ENCODE data around the gene MDFIC. TPM values are rescaled to one million over a fixed set of nuclear protein-coding genes. Genes with fewer than 3 reads are reported as not detected.

The MDFIC gene
- total RNA-seq, 8 experiments from 2014 or later, result 1.6 to 54.2 (median 9.5) TPM

DNA sequence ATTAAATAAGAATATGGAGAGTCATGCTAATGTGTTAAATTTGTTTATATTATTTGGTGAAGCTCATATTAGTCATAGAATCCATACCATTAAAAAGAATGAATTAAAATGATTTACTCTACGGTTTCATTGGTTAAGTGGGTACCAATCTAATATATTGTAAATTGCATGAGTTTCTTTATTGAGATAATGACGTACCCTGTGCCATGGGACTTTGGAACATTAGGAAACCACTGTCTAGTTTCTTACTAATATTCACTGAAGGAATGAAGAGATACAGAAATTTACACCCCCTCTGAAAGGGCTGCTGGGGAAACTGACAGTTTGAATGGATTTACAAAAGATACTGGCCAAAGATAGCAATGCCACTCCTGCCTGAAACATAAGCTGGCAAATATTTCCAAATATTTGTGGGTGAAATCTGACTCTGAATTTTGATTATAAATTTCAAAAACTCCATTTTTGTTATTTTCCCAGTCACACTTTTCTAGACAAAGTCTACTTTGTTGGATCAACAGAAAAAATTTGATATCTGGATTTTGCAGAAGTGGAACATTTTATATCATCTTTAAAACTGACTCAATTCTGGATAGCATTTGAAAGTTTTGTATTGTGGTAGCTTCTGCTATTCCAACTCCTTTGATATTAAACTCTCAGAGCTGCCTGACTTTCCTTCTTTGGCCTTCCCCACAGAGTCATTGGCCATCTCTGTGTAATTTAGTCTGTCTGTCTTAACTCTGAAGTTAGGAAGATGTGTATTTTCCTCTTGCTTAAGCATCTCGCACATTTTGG, 22.3 kb downstream of the MDFIC start:
- in situ Hi-C loops (cut with MboI; ENCODE audit: low pct_unique_long_range_greater_than_20kb in 2 of 9, low sequenced_read_pairs in 9 of 9, unreplicated experiment in 9 of 9), result no loop called here
- Histone ChIP-seq H3K27ac (no peak overlapping the region), H3K4me3 (peak overlapping the region in 3 of 5 donors; percentile 15 to 31 (median 18)), H3K4me1 (replicated peaks in 1 of 2) (peaks cover 3 to 7% of the 10 kb centered on the region in 2 donors)
- 3 to 100% (median 57%) methylated on average over 1 to 3 of the region's 3 CpGs; no CpG with 5 or more reads in 1 of the 10 experiments for WGBS, 10 experiments
- ATAC-seq (replicated peaks in 6 of 8), result peak in 3 of 8 experiments; percentile 33 to 41 (median 39)

DNA sequence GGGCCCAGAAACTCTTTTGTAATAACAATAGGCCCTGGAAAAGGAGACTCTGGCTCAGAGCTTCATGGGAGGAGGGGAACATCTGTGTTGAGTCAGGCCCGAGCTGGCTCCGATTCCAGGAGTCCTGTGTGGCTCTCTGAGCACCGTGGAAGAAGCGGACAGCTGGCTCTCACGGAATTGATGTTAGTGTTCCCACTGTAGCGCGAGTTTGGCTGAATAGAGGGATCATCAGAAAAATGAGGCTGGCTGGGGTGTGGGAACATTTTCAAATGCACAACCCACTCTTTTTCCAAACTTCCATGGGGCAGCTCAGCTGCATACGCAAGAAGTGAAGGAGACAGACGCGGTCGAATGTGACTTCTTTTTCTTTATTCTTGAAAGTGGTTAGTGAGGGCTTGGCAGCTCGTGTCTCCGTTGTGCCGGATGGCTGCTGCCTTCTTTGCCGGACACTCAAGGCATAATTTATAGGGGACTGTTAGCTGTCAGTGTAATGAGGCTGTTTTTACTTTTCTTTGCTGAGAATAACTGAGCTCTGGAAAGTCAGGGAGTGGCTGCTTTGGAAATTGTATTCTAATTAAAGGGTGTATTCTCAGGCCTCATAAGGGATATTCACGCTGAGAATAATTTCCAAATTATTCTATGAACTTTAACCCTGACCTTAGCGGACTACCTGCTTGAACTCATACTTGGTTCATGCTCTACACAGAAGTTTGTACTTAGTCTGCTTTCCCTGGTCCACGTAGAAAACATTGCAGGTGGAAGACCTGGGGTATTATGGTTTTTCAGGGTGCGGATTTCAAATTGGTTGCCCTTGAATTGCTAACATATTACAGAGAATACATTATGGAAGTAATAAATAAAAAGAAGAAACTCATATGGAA, 23.1 kb downstream of the MDFIC start:
- 0 to 100% (median 6%) methylated on average over 3 to 15 of the region's 19 CpGs; no CpG with 5 or more reads in 1 of the 10 experiments for WGBS, 10 experiments
- peak overlapping the region; percentile 11 to 31 (median 18) for H3K4me3 ChIP-seq
- H3K4me1 ChIP-seq (replicated peaks in 1 of 2), result peaks cover 3 to 7% of the 10 kb centered on the region in 2 donors
- in situ Hi-C loops (cut with MboI; ENCODE audit: low pct_unique_long_range_greater_than_20kb in 2 of 9, low sequenced_read_pairs in 9 of 9, unreplicated experiment in 9 of 9), result no loop called here
- H3K27ac ChIP-seq, result no peak overlapping the region
- peak; percentile 88 to 99 (median 95) for ATAC-seq (replicated peaks in 6 of 8)

- in situ Hi-C loops (cut with MboI; ENCODE audit: low pct_unique_long_range_greater_than_20kb in 2 of 9, low sequenced_read_pairs in 9 of 9, unreplicated experiment in 9 of 9), result no loop called here
- WGBS, 10 experiments, result 44 to 100% (median 100%) methylated on average over 1 of the region's 1 CpG; no CpG with 5 or more reads in 3 of the 10 experiments
- ATAC-seq (replicated peaks in 6 of 8), result no peak
- Histone ChIP-seq H3K4me3 (no peak overlapping the region), H3K4me1 (replicated peaks in 1 of 2) (peaks cover 3 to 5% of the 10 kb centered on the region in 2 donors), H3K27ac (no peak overlapping the region)
These were observed 27.3 kb downstream of the MDFIC start for GRCh38 chr7:114949231-114949630.

- no peak for ATAC-seq (replicated peaks in 6 of 8)
- WGBS, 10 experiments, result 64 to 100% (median 86%) methylated on average over 1 to 3 of the region's 3 CpGs; no CpG with 5 or more reads in 1 of the 10 experiments
- in situ Hi-C loops (cut with MboI; ENCODE audit: low pct_unique_long_range_greater_than_20kb in 2 of 9, low sequenced_read_pairs in 9 of 9, unreplicated experiment in 9 of 9), result no loop called here
These were observed 30.4 kb downstream of the MDFIC start for GRCh38 chr7:114952296-114952695.

GRCh38 chr7:114953724-114954123, 31.8 kb downstream of the MDFIC start:
- H3K27ac ChIP-seq, result no peak overlapping the region
- in situ Hi-C loops (cut with MboI; ENCODE audit: low pct_unique_long_range_greater_than_20kb in 2 of 9, low sequenced_read_pairs in 9 of 9, unreplicated experiment in 9 of 9), result no loop called here
- H3K4me3 ChIP-seq, result no peak overlapping the region
- no peaks in the 10 kb centered on the region for H3K4me1 ChIP-seq (replicated peaks in 1 of 2)
- no peak for ATAC-seq (replicated peaks in 6 of 8)
- WGBS, 10 experiments, result 75 to 100% (median 94%) methylated on average over 1 to 2 of the region's 2 CpGs; no CpG with 5 or more reads in 1 of the 10 experiments

More at GRCh38 chr7:114952296-114952695, 30.4 kb downstream of the MDFIC start:
- H3K4me1 ChIP-seq (replicated peaks in 1 of 2), result no peaks in the 10 kb centered on the region
- H3K27ac ChIP-seq, result no peak overlapping the region
- no peak overlapping the region for H3K4me3 ChIP-seq

DNA sequence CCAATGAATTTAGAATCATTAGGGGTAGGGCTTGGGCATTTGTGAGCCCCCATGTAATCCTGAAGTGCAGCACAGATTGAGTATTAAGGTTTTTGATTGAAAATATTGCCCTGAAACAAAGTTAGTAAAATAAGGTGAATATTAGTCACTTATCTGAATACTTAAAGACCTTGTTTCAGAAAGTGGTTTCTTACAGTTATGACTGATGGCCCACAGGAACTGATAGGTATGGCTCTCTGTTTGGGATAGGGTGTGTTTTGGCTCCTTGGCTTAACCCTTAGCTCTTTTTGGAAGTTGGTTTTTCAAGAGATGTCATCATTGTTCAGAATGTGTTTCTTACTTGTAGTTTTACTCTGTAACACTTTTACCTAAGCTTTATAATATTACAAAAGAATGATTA, 34.8 kb downstream of the MDFIC start:
- H3K27ac ChIP-seq, result no peak overlapping the region
- ATAC-seq (replicated peaks in 6 of 8), result no peak
- in situ Hi-C loops (cut with MboI; ENCODE audit: low pct_unique_long_range_greater_than_20kb in 2 of 9, low sequenced_read_pairs in 9 of 9, unreplicated experiment in 9 of 9), result no loop called here
- H3K4me1 ChIP-seq (replicated peaks in 1 of 2), result no peaks in the 10 kb centered on the region
- H3K4me3 ChIP-seq, result no peak overlapping the region

- Histone ChIP-seq H3K27ac (no peak overlapping the region), H3K4me3 (no peak overlapping the region), H3K4me1 (replicated peaks in 1 of 2) (no peaks in the 10 kb centered on the region)
- no peak for ATAC-seq (replicated peaks in 6 of 8)
- in situ Hi-C loops (cut with MboI; ENCODE audit: low pct_unique_long_range_greater_than_20kb in 2 of 9, low sequenced_read_pairs in 9 of 9, unreplicated experiment in 9 of 9), result no loop called here
- 90 to 100% (median 100%) methylated on average over 1 of the region's 1 CpG; no CpG with 5 or more reads in 1 of the 10 experiments for WGBS, 10 experiments
These were observed 35.5 kb downstream of the MDFIC start for GRCh38 chr7:114957444-114957843.

DNA sequence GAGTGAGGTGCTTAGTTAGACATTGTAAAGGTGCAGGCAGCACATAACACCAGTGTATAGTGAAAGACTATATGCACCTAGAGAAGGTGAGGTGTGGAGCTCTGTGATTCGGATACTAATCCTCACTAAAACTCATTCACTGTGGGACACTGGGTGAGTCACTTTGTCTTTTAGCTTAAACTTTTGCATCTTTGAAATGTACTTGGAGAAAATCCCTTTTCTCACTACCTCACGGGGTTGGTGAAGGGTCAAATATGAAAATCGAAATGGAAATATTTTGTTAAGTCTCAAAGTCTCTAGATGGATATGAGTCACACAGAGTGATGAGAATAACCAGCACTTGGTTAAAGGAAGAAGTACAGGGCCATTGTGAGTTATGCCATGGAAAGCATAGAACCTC, 38.0 kb downstream of the MDFIC start:
- ATAC-seq (replicated peaks in 6 of 8), result peak in 1 of 8 experiments; percentile 69
- no peak overlapping the region for H3K4me3 ChIP-seq
- no peaks in the 10 kb centered on the region for H3K4me1 ChIP-seq (replicated peaks in 1 of 2)
- no peak overlapping the region for H3K27ac ChIP-seq
- 58 to 100% (median 88%) methylated on average over 1 to 3 of the region's 3 CpGs; no CpG with 5 or more reads in 1 of the 10 experiments for WGBS, 10 experiments
- in situ Hi-C loops (cut with MboI; ENCODE audit: low pct_unique_long_range_greater_than_20kb in 2 of 9, low sequenced_read_pairs in 9 of 9, unreplicated experiment in 9 of 9), result no loop called here

DNA sequence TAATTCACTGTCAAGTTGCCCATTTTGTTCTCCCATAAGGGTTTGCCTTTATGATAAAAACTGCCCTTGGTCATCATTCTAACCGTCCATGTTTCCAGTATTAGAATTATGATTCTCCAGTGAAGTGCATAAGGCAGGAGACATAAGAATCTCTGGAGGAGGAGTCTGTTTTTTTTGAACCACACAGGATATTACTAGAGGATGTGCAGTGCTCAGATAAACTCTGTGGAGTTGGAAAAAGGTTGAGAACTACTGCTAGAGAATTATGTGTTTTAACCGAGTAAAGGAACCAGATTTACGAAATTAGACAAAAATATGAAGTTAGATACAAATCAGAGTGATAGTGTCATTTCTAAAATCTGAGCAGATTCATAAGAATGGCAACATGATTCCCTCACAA, 40.5 kb downstream of the MDFIC start:
- no peak for ATAC-seq (replicated peaks in 6 of 8)
- no peak overlapping the region for H3K27ac ChIP-seq
- in situ Hi-C loops (cut with MboI; ENCODE audit: low pct_unique_long_range_greater_than_20kb in 2 of 9, low sequenced_read_pairs in 9 of 9, unreplicated experiment in 9 of 9), result no loop called here
- H3K4me3 ChIP-seq, result no peak overlapping the region
- peaks cover 3 to 4% of the 10 kb centered on the region in 2 donors for H3K4me1 ChIP-seq (replicated peaks in 1 of 2)
- WGBS, 10 experiments, result 69 to 100% (median 91%) methylated on average over 2 to 3 of the region's 3 CpGs; no CpG with 5 or more reads in 2 of the 10 experiments

- Histone ChIP-seq H3K4me3 (no peak overlapping the region), H3K27ac (no peak overlapping the region), H3K4me1 (replicated peaks in 1 of 2) (peaks cover 3 to 4% of the 10 kb centered on the region in 2 donors)
- WGBS, 10 experiments, result 80 to 100% (median 95%) methylated on average over 1 to 2 of the region's 2 CpGs
- ATAC-seq (replicated peaks in 6 of 8), result peak in 1 of 8 experiments; percentile 32
- in situ Hi-C loops (cut with MboI; ENCODE audit: low pct_unique_long_range_greater_than_20kb in 2 of 9, low sequenced_read_pairs in 9 of 9, unreplicated experiment in 9 of 9), result no loop called here
These were observed 44.3 kb downstream of the MDFIC start for GRCh38 chr7:114966156-114966555.

DNA sequence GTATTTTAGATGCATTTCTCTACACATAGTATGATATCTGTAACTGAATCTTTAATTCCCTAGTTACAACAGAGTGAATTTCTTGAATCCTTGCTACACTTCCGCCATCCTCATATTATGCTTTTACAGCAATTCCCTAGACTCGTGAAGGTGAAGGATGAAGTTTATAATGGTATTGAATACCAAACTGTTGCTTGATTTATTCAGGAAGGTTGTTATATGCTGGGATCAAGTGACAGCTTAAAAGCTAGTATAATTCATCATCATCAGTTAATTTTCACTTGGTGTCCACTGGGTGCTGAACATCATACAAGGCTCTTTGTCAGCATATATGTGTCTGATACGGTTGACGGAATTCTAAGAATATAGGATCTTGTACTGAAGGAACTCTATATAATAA, 47.2 kb downstream of the MDFIC start:
- WGBS, 10 experiments, result 89 to 100% (median 100%) methylated on average over 1 to 4 of the region's 4 CpGs
- no peak overlapping the region for H3K4me3 ChIP-seq
- in situ Hi-C loops (cut with MboI; ENCODE audit: low pct_unique_long_range_greater_than_20kb in 2 of 9, low sequenced_read_pairs in 9 of 9, unreplicated experiment in 9 of 9), result no loop called here
- H3K27ac ChIP-seq, result no peak overlapping the region
- no peak for ATAC-seq (replicated peaks in 6 of 8)
- peaks cover 3 to 4% of the 10 kb centered on the region in 2 donors for H3K4me1 ChIP-seq (replicated peaks in 1 of 2)

- peaks cover 3 to 4% of the 10 kb centered on the region in 2 donors for H3K4me1 ChIP-seq (replicated peaks in 1 of 2)
- in situ Hi-C loops (cut with MboI; ENCODE audit: low pct_unique_long_range_greater_than_20kb in 2 of 9, low sequenced_read_pairs in 9 of 9, unreplicated experiment in 9 of 9), result no loop called here
- no peak overlapping the region for H3K27ac ChIP-seq
- 93 to 100% (median 100%) methylated on average over 1 to 3 of the region's 3 CpGs; no CpG with 5 or more reads in 1 of the 10 experiments for WGBS, 10 experiments
- H3K4me3 ChIP-seq, result no peak overlapping the region
- ATAC-seq (replicated peaks in 6 of 8), result no peak
These were observed 48.4 kb downstream of the MDFIC start for GRCh38 chr7:114970308-114970707.

DNA sequence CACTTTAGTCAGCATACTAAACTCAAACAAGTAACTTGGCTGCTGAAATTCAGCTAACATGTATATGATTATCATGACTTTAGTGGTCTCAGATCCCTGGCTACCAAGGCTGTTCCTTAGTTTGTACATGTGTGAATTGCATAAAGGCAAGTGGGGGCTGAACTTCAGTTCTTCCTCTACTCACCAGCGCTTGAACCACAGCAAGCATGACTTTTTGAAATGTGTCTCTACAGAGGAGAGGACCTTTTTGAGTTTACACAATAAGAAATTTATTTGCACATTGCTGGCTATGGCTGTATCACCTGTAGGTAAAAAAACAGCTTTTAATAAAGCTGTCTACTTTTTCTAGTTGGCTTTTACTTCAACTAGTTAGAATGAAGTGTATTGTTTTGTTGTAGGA, 48.8 kb downstream of the MDFIC start:
- in situ Hi-C loops (cut with MboI; ENCODE audit: low pct_unique_long_range_greater_than_20kb in 2 of 9, low sequenced_read_pairs in 9 of 9, unreplicated experiment in 9 of 9), result no loop called here
- no peak for ATAC-seq (replicated peaks in 6 of 8)
- Histone ChIP-seq H3K4me3 (no peak overlapping the region), H3K4me1 (replicated peaks in 1 of 2) (peaks cover 3 to 4% of the 10 kb centered on the region in 2 donors), H3K27ac (no peak overlapping the region)
- WGBS, 10 experiments, result 90 to 100% (median 100%) methylated on average over 1 of the region's 1 CpG; no CpG with 5 or more reads in 2 of the 10 experiments
